Measurements from ENCODE around the gene RNF167. TPM values are rescaled to one million over a fixed set of nuclear protein-coding genes. Genes with fewer than 3 reads are reported as not detected.
A peak's percentile ranks its signal among the peaks of the same experiment; 100 is the strongest.

Gene RNF167
- total and polyA plus RNA-seq, 2 of the 4 experiments (the other 2 are of a cell fraction), result 13.1 to 79.5 TPM

DNA sequence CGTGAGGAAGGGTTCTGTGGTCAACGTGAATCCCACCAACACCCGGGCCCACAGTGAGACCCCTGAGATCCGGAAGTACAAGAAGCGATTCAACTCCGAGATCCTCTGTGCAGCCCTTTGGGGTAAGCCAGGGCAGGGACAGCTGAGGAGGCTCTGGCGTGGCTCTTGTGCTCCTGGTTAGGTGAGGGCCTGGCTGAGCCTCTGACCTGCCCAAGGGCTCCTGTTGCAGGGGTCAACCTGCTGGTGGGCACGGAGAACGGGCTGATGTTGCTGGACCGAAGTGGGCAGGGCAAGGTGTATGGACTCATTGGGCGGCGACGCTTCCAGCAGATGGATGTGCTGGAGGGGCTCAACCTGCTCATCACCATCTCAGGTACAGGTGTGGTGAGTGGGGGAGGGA, 44.9 kb upstream of the RNF167 start:
- no peak overlapping the region for H4K5ac ChIP-seq (ENCODE audit: low read depth, low read length)
- H3K27ac ChIP-seq (ENCODE audit: insufficient read depth, low read length), result no peak overlapping the region
- H3K14ac ChIP-seq (replicated peaks; ENCODE audit: low read depth, low read length), result no peak overlapping the region
- H2AK5ac ChIP-seq (ENCODE audit: low read depth, low read length), result no peak overlapping the region
- dilution Hi-C loops (cut with HindIII; ENCODE audit: low sequenced_read_pairs, unreplicated experiment) (no loop called here), in situ Hi-C loops (cut with MboI; ENCODE audit: low sequenced_read_pairs) (no loop called here), intact Hi-C loops (cut with micrococcal nuclease) (no loop called here)
- H4K8ac ChIP-seq (ENCODE audit: low read depth in 2 of 2, low read length in 2 of 2), result no peak overlapping the region
- no peak overlapping the region for H2BK20ac ChIP-seq (ENCODE audit: low read depth, low read length)
- no peak overlapping the region for H2AFZ ChIP-seq (replicated peaks; ENCODE audit: low read length, poor library complexity)
- H3K4ac ChIP-seq (ENCODE audit: low read depth, low read length), result no peak overlapping the region
- H3K9me3 ChIP-seq (ENCODE audit: control insufficient read depth, insufficient read depth, low read length), result no peaks in the 10 kb centered on the region
- H3K36me3 ChIP-seq (ENCODE audit: control insufficient read depth, insufficient read depth, low read length), result peaks cover 62% of the 10 kb centered on the region
- TF ChIP-seq, protein P1, sequence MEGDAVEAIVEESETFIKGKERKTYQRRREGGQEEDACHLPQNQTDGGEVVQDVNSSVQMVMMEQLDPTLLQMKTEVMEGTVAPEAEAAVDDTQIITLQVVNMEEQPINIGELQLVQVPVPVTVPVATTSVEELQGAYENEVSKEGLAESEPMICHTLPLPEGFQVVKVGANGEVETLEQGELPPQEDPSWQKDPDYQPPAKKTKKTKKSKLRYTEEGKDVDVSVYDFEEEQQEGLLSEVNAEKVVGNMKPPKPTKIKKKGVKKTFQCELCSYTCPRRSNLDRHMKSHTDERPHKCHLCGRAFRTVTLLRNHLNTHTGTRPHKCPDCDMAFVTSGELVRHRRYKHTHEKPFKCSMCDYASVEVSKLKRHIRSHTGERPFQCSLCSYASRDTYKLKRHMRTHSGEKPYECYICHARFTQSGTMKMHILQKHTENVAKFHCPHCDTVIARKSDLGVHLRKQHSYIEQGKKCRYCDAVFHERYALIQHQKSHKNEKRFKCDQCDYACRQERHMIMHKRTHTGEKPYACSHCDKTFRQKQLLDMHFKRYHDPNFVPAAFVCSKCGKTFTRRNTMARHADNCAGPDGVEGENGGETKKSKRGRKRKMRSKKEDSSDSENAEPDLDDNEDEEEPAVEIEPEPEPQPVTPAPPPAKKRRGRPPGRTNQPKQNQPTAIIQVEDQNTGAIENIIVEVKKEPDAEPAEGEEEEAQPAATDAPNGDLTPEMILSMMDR (conservative IDR thresholded peaks at IDR 0.05; ENCODE audit: low read depth, low read length), result no peak
- TF ChIP-seq RFX5 (IDR thresholded peaks at IDR 0.05; ENCODE audit: low read depth, low read length), result no peak
- TF ChIP-seq POLR2A (IDR thresholded peaks at IDR 0.05; ENCODE audit: low read depth, low read length), result no peak
- no peak for TF ChIP-seq MXI1 (IDR thresholded peaks at IDR 0.05; ENCODE audit: borderline replicate concordance, low read depth, low read length)
- no peak for TF ChIP-seq RAD21 (IDR thresholded peaks at IDR 0.05; ENCODE audit: low read length)
- TF ChIP-seq CEBPB (IDR thresholded peaks at IDR 0.05; ENCODE audit: low read depth, low read length), result no peak
- WGBS, 2 experiments (ENCODE audit: extremely low coverage in 2 of 2, insufficient read length in 1 of 2), result 94% methylated on average over 8 of the region's 13 CpGs; no CpG with 5 or more reads in 1 of the 2 experiments
- no peak overlapping the region for H3K18ac ChIP-seq (ENCODE audit: low read depth, low read length)
- H2AK9ac ChIP-seq (replicated peaks; ENCODE audit: low read depth, low read length, poor library complexity), result peak overlapping the region; percentile 61
- H3K27me3 ChIP-seq (ENCODE audit: control insufficient read depth, insufficient read depth, low read length), result no peaks in the 10 kb centered on the region
- H3K4me1 ChIP-seq (ENCODE audit: control insufficient read depth, insufficient read depth, low read length), result no peaks in the 10 kb centered on the region
- no peak overlapping the region for H2BK120ac ChIP-seq (ENCODE audit: low read depth, low read length)
- ATAC-seq (ENCODE audit: low read depth), result no peak
- ChIA-PET POLR2A (ENCODE audit: unreplicated experiment) (no interaction called here), CTCF (interaction anchor here (1.5 kb wide), 1 partner anchor 105 kb away, joined by 5 read pairs; no protein-coding TSS in a partner anchor)
- H4K20me1 ChIP-seq (ENCODE audit: insufficient read depth, low read length), result no peaks in the 10 kb centered on the region; the same call in 1 of the 2 replicates
- no peak overlapping the region for H3K4me3 ChIP-seq (ENCODE audit: insufficient read depth, low read depth, low read length)
- H2BK5ac ChIP-seq (ENCODE audit: low read depth, low read length, poor library complexity, severe bottlenecking), result no peak overlapping the region
- no peaks in the 10 kb centered on the region for H3K9me1 ChIP-seq (ENCODE audit: insufficient read depth, low read length)
- no peaks in the 10 kb centered on the region for H3K79me1 ChIP-seq (ENCODE audit: low read depth in 1 of 2, low read length in 2 of 2)
- no peak overlapping the region for H4K91ac ChIP-seq (ENCODE audit: insufficient read depth, low read depth, low read length)
- no peak overlapping the region for H3K23ac ChIP-seq (ENCODE audit: low read depth, low read length)
- no peak for DNase-seq
- H3K56ac ChIP-seq (ENCODE audit: extremely low read depth, insufficient read depth, low read length), result no peak overlapping the region
- no peak overlapping the region for H2BK15ac ChIP-seq (ENCODE audit: low read depth, low read length)
- H3K4me2 ChIP-seq (ENCODE audit: low read depth, low read length), result no peak overlapping the region
- H3K9ac ChIP-seq (ENCODE audit: low read depth, low read length), result no peak overlapping the region
- BruUV-seq (replicated peaks), result no TSS peak
